ENCODE measurements around the gene POMC.
"Not testable (repeated sequence)": the region's sequence is repeated elsewhere in the genome, so short reads cannot be mapped to it uniquely, and the experiment has no call there.

The POMC gene

DNA sequence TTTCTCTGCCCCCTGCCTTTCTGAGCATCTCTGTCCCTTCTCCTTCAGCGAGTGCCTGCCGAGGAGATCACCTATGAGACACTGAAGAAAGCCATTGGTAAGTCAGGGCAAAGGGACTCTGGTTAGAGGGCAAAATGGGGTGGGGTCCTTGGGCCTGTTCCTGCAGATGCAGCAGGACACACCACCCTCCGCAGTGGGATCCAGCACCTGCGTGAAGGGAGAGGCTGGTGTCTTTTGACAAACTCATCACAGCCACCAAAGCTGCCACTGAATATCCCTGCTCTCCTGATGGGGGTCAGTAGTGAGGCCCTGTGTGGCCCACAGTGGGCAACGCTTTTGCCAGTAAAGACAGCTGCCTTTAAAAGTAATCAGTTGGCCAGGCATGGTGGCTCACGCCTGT lies 18.7 kb downstream of the POMC start:
- H3K27ac ChIP-seq: no peak overlapping the region

DNA sequence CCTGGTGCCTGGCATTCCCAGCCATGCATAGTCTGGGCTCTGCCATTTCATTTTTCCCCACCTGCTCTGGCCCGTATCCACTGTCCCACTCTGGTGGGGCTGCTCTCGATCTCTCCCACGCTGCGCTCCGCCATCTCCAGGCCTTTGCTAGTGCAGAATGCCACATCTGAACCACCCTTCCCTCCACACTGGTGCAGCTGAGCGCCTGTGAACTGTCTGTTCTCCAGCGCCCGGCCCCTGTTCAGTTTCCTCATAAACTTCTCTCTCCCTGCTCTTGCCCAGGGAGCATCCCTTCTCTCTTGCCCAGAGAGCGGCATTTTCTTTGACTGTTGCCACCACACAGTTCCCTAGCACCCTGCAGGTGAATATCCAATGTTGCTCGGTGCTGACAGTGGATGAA lies 21.5 kb downstream of the POMC start:
- TF ChIP-seq, protein P1, sequence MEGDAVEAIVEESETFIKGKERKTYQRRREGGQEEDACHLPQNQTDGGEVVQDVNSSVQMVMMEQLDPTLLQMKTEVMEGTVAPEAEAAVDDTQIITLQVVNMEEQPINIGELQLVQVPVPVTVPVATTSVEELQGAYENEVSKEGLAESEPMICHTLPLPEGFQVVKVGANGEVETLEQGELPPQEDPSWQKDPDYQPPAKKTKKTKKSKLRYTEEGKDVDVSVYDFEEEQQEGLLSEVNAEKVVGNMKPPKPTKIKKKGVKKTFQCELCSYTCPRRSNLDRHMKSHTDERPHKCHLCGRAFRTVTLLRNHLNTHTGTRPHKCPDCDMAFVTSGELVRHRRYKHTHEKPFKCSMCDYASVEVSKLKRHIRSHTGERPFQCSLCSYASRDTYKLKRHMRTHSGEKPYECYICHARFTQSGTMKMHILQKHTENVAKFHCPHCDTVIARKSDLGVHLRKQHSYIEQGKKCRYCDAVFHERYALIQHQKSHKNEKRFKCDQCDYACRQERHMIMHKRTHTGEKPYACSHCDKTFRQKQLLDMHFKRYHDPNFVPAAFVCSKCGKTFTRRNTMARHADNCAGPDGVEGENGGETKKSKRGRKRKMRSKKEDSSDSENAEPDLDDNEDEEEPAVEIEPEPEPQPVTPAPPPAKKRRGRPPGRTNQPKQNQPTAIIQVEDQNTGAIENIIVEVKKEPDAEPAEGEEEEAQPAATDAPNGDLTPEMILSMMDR (conservative IDR thresholded peaks at IDR 0.05): no peak
- no peak overlapping the region for H3K27ac ChIP-seq

More for the DNA sequence above, 18.7 kb downstream of the POMC start:
- TF ChIP-seq, protein P1 (conservative IDR thresholded peaks at IDR 0.05): no peak

DNA sequence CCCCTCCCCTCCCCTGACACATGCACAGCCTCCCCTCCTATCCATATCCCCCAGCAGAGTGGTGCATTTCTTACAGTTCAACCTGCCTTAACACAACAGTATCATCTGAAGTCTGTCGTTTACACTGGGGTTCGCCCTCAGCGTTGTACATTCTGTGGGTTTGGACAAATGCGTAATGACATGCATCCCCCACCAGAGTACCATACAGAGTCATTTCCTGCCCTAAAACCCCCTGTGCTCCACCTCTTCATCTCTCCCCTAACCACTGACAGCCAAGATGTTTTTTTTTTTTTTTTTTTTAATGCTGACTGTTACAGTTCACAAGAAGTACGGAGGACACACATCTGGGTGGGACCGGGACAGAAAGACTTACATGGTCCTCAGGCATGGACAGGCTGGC lies 22.6 kb downstream of the POMC start:
- no peak overlapping the region for H3K27ac ChIP-seq
- TF ChIP-seq, protein P1 (conservative IDR thresholded peaks at IDR 0.05): no peak

DNA sequence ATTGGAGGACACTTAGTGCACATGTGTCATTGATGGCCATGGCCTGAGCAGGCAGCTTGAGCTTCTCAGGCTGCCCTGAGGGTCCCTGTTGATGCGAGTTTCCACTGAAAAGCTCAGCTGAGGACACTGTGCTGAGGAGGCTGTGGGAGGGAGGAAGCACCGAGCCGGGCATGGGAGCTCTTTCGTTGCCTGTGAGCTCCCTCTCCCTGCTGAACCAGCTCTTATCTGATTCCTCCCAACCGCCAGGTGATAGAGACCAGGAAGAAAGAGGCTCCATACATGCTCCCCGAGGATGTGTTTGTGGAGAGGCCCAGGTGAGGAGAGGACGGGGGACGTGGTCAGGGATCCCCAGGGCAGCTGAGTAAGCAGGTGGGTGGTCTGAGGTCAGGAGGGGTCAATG lies 27.3 kb downstream of the POMC start:
- TF ChIP-seq, protein P1 (conservative IDR thresholded peaks at IDR 0.05): no peak
- H3K27ac ChIP-seq: no peak overlapping the region

DNA sequence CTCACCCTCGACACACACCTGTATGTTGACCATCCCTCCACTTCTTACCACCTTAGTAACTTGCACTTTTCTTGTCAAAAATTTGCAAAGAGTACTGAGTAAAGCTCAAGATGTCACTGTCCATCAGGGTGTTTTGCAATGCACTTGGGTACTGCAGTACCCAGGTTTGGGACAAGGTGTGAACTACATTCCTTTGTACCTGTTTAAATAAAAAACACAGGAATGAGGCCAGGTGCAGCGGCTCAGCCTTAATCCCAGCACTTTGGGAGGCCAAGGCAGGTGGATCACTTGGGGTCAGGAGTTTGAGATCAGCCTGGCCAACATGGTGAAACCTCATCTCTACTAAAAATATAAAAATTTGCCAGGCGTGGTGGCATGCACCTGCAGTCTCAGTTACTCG lies 27.8 kb downstream of the POMC start:
- not testable (repeated sequence) for H3K27ac ChIP-seq

DNA sequence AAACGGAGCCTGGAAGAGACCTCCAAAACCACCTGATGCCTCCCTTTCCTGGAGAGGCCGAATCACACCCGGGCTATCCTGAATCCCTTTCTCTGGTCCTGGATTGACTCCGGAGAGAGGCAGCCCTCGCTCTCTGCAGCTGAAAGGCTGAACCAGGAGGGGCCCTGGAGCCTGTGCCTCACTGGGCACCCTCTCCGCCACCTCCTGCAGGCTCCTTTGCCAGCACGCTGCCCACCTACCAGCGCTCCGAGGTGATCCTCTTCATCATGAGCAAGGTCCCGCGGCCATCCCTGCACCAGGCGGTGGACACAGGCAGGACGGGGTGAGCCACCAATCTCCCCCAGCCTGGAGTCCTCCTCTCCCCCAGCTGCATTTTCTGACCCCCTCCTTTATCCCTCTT lies 35.7 kb downstream of the POMC start:
- H3K27ac ChIP-seq: no peak overlapping the region
- TF ChIP-seq, protein P1 (conservative IDR thresholded peaks at IDR 0.05): no peak

DNA sequence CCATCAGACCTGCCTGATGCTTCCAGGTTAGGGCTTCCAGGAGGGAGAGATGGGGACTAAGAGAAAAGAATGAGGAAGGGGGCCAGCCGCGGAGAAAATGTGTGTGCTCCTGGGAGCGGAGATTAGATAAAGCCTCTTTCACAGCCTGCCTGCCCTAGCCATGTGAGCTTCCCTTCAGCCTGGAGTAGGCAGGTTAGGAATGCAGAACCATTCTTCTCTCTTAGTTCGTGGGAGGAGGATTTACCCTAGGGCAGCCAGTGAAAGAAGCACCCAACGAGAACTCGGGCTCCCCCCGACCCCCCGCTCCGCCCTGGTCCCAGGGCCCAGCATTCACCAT lies 36.1 kb downstream of the POMC start:
- H3K27ac ChIP-seq: no peak overlapping the region
- TF ChIP-seq, protein P1 (conservative IDR thresholded peaks at IDR 0.05): no peak

DNA sequence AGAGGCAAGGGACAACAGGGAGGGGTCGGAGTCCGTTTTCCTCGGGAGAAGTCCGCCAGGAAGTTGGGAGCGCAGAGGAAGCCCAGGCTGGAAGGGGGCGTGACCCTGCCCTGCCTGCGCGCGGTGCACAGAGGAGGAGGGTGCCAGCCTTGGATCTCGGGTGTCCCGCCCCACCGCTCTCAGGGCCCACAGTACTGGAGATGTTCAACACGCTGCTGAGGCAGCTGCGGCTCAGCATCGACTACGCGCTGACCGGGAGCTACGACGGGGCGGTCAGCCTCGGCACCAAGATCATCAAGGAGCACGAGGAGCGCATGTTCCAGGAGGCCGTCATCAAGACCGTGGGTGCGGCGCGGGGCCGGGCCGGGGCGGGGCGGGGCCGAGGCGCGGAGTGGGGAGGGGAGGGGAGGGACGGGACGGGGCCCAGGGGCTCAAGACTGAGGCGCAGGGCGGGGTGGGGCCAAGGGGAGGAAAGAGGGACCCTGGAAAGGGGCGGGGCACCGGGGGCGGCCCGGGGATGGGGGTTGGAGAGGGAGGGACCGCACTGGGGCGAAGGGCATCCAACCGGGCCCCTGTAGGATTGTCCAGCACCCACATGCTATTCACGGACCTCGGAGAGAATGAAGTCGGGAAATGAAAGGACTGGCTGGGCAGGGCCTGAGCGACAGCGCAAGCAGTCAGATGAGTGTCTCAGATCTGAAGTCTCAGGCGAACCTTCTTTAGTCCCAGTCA lies 36.6 kb downstream of the POMC start:
- H3K27ac ChIP-seq: no peak overlapping the region
- TF ChIP-seq, protein P1 (conservative IDR thresholded peaks at IDR 0.05): no peak

Measured in VCaP (cell line).